HL-60 (cell line): Measurements from ENCODE around the gene DSTYK.

Experiments used
- DNase-seq, 2 experiments: peaks; one replicate each; pipeline ENCODE4 v3.0.0-alpha.2; 2010 to 2020; ENCODE audit warnings: low read depth in 1 of 2, low spot score in 1 of 2
- H3K27ac ChIP-seq: fragments of 250-450 bp; sonication (Bioruptor Pico); replicated peaks from 2 replicates; pipeline ENCODE4 v1.5.1; 2020; ENCODE audit warnings: mild to moderate bottlenecking, moderate library complexity
- H3K27me3 ChIP-seq: fragments of 250-450 bp; sonication (Bioruptor Pico); 2 replicates; pipeline ENCODE4 v1.5.1; 2021; ENCODE audit warnings: mild to moderate bottlenecking, moderate library complexity; ENCODE audit not compliant: insufficient read depth, poor library complexity, severe bottlenecking
- H3K4me3 ChIP-seq: replicated peaks from 2 replicates; pipeline ENCODE4 v1.5.1; 2011; ENCODE audit warnings: mild to moderate bottlenecking, control low read depth, low read length; ENCODE audit not compliant: insufficient read depth
- CTCF ChIP-seq: IDR thresholded peaks from one replicate; pipeline ENCODE4 v1.5.1; 2011; ENCODE audit warnings: low read length, control low read depth, inconsistent platforms; ENCODE audit not compliant: insufficient read depth
- GABPA ChIP-seq: IDR thresholded peaks from 2 replicates; pipeline ENCODE4 v1.6.1; 2012; ENCODE audit warnings: low read depth
- POLR2AphosphoS5 ChIP-seq: IDR thresholded peaks from 2 replicates; pipeline ENCODE4 v1.6.1; 2012; ENCODE audit warnings: low read depth
- REST ChIP-seq: IDR thresholded peaks from 2 replicates; pipeline ENCODE4 v1.6.1; 2012; ENCODE audit warnings: low read depth; ENCODE audit not compliant: insufficient replicate concordance
- SPI1 ChIP-seq: IDR thresholded peaks from 2 replicates; pipeline ENCODE4 v1.6.1; 2012; ENCODE audit warnings: low read depth, mild to moderate bottlenecking, borderline replicate concordance

DSTYK gene

GRCh38 chr1:205199090-205199930 lies 12.2 kb downstream of the DSTYK start:
- no peak for DNase-seq
- no peak for TF ChIP-seq CTCF
- no peak for TF ChIP-seq REST
- no peak for TF ChIP-seq POLR2AphosphoS5
- no peak for TF ChIP-seq SPI1
- no peak for TF ChIP-seq GABPA
- Histone ChIP-seq H3K27me3 (no peaks in the 10 kb centered on the region), H3K27ac (no peak overlapping the region), H3K4me3 (no peak overlapping the region)

GRCh38 chr1:205192287-205192686 lies 19.2 kb downstream of the DSTYK start:
- no peak for DNase-seq
- Histone ChIP-seq H3K4me3 (no peak overlapping the region), H3K27me3 (no peaks in the 10 kb centered on the region), H3K27ac (no peak overlapping the region)
- TF ChIP-seq POLR2AphosphoS5: no peak
- TF ChIP-seq CTCF: no peak
- TF ChIP-seq SPI1: no peak
- no peak for TF ChIP-seq REST
- TF ChIP-seq GABPA: no peak

GRCh38 chr1:205191622-205192021 lies 19.9 kb downstream of the DSTYK start:
- Histone ChIP-seq H3K4me3 (no peak overlapping the region), H3K27ac (no peak overlapping the region), H3K27me3 (no peaks in the 10 kb centered on the region)
- TF ChIP-seq SPI1: no peak
- no peak for TF ChIP-seq REST
- no peak for TF ChIP-seq POLR2AphosphoS5
- DNase-seq: no peak
